ENCODE data around the gene LSM4. TPM values are rescaled to one million over a fixed set of nuclear protein-coding genes. Genes with fewer than 3 reads are reported as not detected.

LSM4 gene
- total and polyA plus RNA-seq, 2 donors from 2014 or later, result 87.7 to 245 TPM

GRCh38 chr19:18284712-18285360 lies 38.0 kb downstream of the LSM4 start:
- H3K36me3 ChIP-seq (ENCODE audit: control insufficient read depth in 2 of 3, insufficient read depth in 3 of 3, low read length in 3 of 3), result peaks cover 0 to 2% (median 0%) of the 10 kb centered on the region in 3 donors
- H3K9me3 ChIP-seq (ENCODE audit: control insufficient read depth in 2 of 3, insufficient read depth in 1 of 3, low read length in 3 of 3), result no peaks in the 10 kb centered on the region
- no peak for TF ChIP-seq CTCF (IDR thresholded peaks at IDR 0.05; ENCODE audit: borderline replicate concordance, extremely low read depth, insufficient read depth)
- H3K27me3 ChIP-seq (ENCODE audit: control insufficient read depth, insufficient read depth, low read length), result no peaks in the 10 kb centered on the region
- intact Hi-C loops (cut with DNase I), result no loop called here
- H3K4me1 ChIP-seq (ENCODE audit: control insufficient read depth in 2 of 3, insufficient read depth in 2 of 3, low read depth in 1 of 3, low read length in 3 of 3), result peaks cover 0 to 11% (median 0%) of the 10 kb centered on the region in 3 donors
- DNase-seq, result no peak
- H3K9ac ChIP-seq (ENCODE audit: low read length in 3 of 3), result no peak overlapping the region
- H3K27ac ChIP-seq (ENCODE audit: low read depth in 2 of 2, low read length in 2 of 2), result peak overlapping the region; percentile 27 to 71
- FAIRE-seq, result no peak
- H3K4me3 ChIP-seq (ENCODE audit: low read length in 3 of 3), result no peak overlapping the region

GRCh38 chr19:18283338-18283737 lies 39.5 kb downstream of the LSM4 start:
- Histone ChIP-seq H3K4me1 (ENCODE audit: control insufficient read depth in 2 of 3, insufficient read depth in 2 of 3, low read depth in 1 of 3, low read length in 3 of 3) (peaks cover 0 to 19% (median 7%) of the 10 kb centered on the region in 3 donors), H3K27ac (ENCODE audit: low read depth in 2 of 2, low read length in 2 of 2) (peak overlapping the region in 1 of 2 donors; percentile 60), H3K9ac (ENCODE audit: low read length in 3 of 3) (no peak overlapping the region), H3K27me3 (ENCODE audit: control insufficient read depth, insufficient read depth, low read length) (no peaks in the 10 kb centered on the region), H3K9me3 (ENCODE audit: control insufficient read depth in 2 of 3, insufficient read depth in 1 of 3, low read length in 3 of 3) (no peaks in the 10 kb centered on the region), H3K4me3 (ENCODE audit: low read length in 3 of 3) (no peak overlapping the region), H3K36me3 (ENCODE audit: control insufficient read depth in 2 of 3, insufficient read depth in 3 of 3, low read length in 3 of 3) (peaks cover 5 to 9% (median 8%) of the 10 kb centered on the region in 3 donors)
- intact Hi-C loops (cut with DNase I), result no loop called here
- TF ChIP-seq CTCF (IDR thresholded peaks at IDR 0.05; ENCODE audit: borderline replicate concordance, extremely low read depth, insufficient read depth), result no peak
- no peak for FAIRE-seq
- DNase-seq, result no peak

GRCh38 chr19:18282788-18283141 lies 40.1 kb downstream of the LSM4 start:
- peak overlapping the region; percentile 71 to 95 (median 85) for H3K9ac ChIP-seq (ENCODE audit: low read length in 3 of 3)
- peaks cover 7 to 15% (median 8%) of the 10 kb centered on the region in 3 donors for H3K36me3 ChIP-seq (ENCODE audit: control insufficient read depth in 2 of 3, insufficient read depth in 3 of 3, low read length in 3 of 3)
- no peaks in the 10 kb centered on the region for H3K9me3 ChIP-seq (ENCODE audit: control insufficient read depth in 2 of 3, insufficient read depth in 1 of 3, low read length in 3 of 3)
- peaks cover 0 to 24% (median 12%) of the 10 kb centered on the region in 3 donors for H3K4me1 ChIP-seq (ENCODE audit: control insufficient read depth in 2 of 3, insufficient read depth in 2 of 3, low read depth in 1 of 3, low read length in 3 of 3)
- FAIRE-seq (no peak), DNase-seq (peak in 1 of 5 donors; percentile 72)
- TF ChIP-seq CTCF (IDR thresholded peaks at IDR 0.05; ENCODE audit: borderline replicate concordance, extremely low read depth, insufficient read depth), result no peak
- peak overlapping the region; percentile 96 to 97 for H3K27ac ChIP-seq (ENCODE audit: low read depth in 2 of 2, low read length in 2 of 2)
- no peaks in the 10 kb centered on the region for H3K27me3 ChIP-seq (ENCODE audit: control insufficient read depth, insufficient read depth, low read length)
- H3K4me3 ChIP-seq (ENCODE audit: low read length in 3 of 3), result peak overlapping the region; percentile 41 to 73 (median 68)
- intact Hi-C loops (cut with DNase I), result no loop called here

All from kidney (tissue), 14 donors.